H9 (cell line): ENCODE data around the gene LUZP2. TPM values are rescaled to one million over a fixed set of nuclear protein-coding genes. Genes with fewer than 3 reads are reported as not detected.

Experiments
- DNase-seq: peaks from one replicate; pipeline ENCODE4 v3.0.0-alpha.2; 2017
- H2AFZ ChIP-seq: one replicate; pipeline ENCODE4 v1.6.1; 2013; ENCODE audit warnings: mild to moderate bottlenecking, low read length, control low read depth, moderate library complexity
- H2AK5ac ChIP-seq: 2 replicates; pipeline ENCODE4 v1.6.1; 2013; ENCODE audit warnings: low read length, control low read depth, mixed read lengths; ENCODE audit not compliant: insufficient read length
- H2BK120ac ChIP-seq: one replicate; pipeline ENCODE4 v1.6.1; 2013; ENCODE audit warnings: low read depth, mild to moderate bottlenecking, low read length, control low read depth, inconsistent platforms; ENCODE audit not compliant: poor library complexity, severe bottlenecking
- H2BK12ac ChIP-seq: 2 replicates; pipeline ENCODE4 v1.6.1; 2013; ENCODE audit warnings: low read length, control low read depth, mixed read lengths, low read depth; ENCODE audit not compliant: insufficient read length
- H2BK15ac ChIP-seq: 2 replicates; pipeline ENCODE4 v1.6.1; 2013; ENCODE audit warnings: low read depth, low read length, control low read depth
- H2BK20ac ChIP-seq: one replicate; pipeline ENCODE4 v1.6.1; 2013; ENCODE audit warnings: low read depth, mild to moderate bottlenecking, low read length, control low read depth, inconsistent platforms; ENCODE audit not compliant: poor library complexity, severe bottlenecking
- H2BK5ac ChIP-seq: 2 replicates; pipeline ENCODE4 v1.6.1; 2013; ENCODE audit warnings: low read length, control low read depth, mixed read lengths; ENCODE audit not compliant: insufficient read length
- H3K14ac ChIP-seq: 2 replicates; pipeline ENCODE4 v1.6.1; 2013; ENCODE audit warnings: low read length, control low read depth; ENCODE audit not compliant: insufficient read depth
- H3K18ac ChIP-seq: 2 replicates; pipeline ENCODE4 v1.6.1; 2013; ENCODE audit warnings: low read depth, mild to moderate bottlenecking, mixed read lengths, low read length, control low read depth; ENCODE audit not compliant: insufficient read length
- H3K23ac ChIP-seq: 2 replicates; pipeline ENCODE4 v1.6.1; 2013; ENCODE audit warnings: low read length, control low read depth, mixed read lengths, low read depth; ENCODE audit not compliant: insufficient read length
- H3K23me2 ChIP-seq: 2 replicates; pipeline ENCODE4 v1.6.1; 2013; ENCODE audit warnings: low read depth, mild to moderate bottlenecking, mixed read lengths, low read length, control low read depth; ENCODE audit not compliant: insufficient read length, poor library complexity, severe bottlenecking
- H3K27ac ChIP-seq: 2 replicates; pipeline ENCODE4 v1.5.1; 2013; ENCODE audit warnings: low read length, control low read depth, mixed read lengths, low read depth; ENCODE audit not compliant: insufficient read length
- H3K27me3 ChIP-seq: 2 replicates; pipeline ENCODE4 v1.6.1; 2013; ENCODE audit warnings: low read length, control low read depth, inconsistent platforms; ENCODE audit not compliant: insufficient read depth
- H3K4ac ChIP-seq: 2 replicates; pipeline ENCODE4 v1.6.1; 2013; ENCODE audit warnings: low read depth, mild to moderate bottlenecking, control low read depth, inconsistent platforms, low read length, moderate library complexity
- H3K4me1 ChIP-seq: 2 replicates; pipeline ENCODE4 v1.6.1; 2013; ENCODE audit warnings: low read length, control low read depth, inconsistent platforms; ENCODE audit not compliant: insufficient read depth
- H3K4me2 ChIP-seq: 2 replicates; pipeline ENCODE4 v1.6.1; 2013; ENCODE audit warnings: low read length, control low read depth, mixed read lengths; ENCODE audit not compliant: insufficient read length, insufficient read depth
- H3K56ac ChIP-seq: 2 replicates; pipeline ENCODE4 v1.6.1; 2013; ENCODE audit warnings: low read depth, mild to moderate bottlenecking, mixed read lengths, low read length, control low read depth; ENCODE audit not compliant: insufficient read length
- H3K79me1 ChIP-seq: 2 replicates; pipeline ENCODE4 v1.6.1; 2013; ENCODE audit warnings: low read depth, mild to moderate bottlenecking, moderate library complexity, low read length, control low read depth, inconsistent platforms; ENCODE audit not compliant: insufficient read depth, poor library complexity, severe bottlenecking
- H3K79me2 ChIP-seq: 2 replicates; pipeline ENCODE4 v1.6.1; 2013; ENCODE audit warnings: low read length, control low read depth, inconsistent platforms; ENCODE audit not compliant: insufficient read depth
- H3K9ac ChIP-seq: 2 replicates; pipeline ENCODE4 v1.6.1; 2013; ENCODE audit warnings: low read length, control low read depth, mixed read lengths; ENCODE audit not compliant: insufficient read length; ENCODE audit errors: extremely low read depth
- H3K9me3 ChIP-seq: one replicate; pipeline ENCODE4 v1.6.1; 2013; ENCODE audit warnings: low read depth, low read length, inconsistent platforms; ENCODE audit not compliant: control insufficient read depth
- H3T11ph ChIP-seq: one replicate; pipeline ENCODE4 v1.6.1; 2013; ENCODE audit warnings: mild to moderate bottlenecking, low read length, control low read depth, inconsistent platforms
- H4K20me1 ChIP-seq: one replicate; pipeline ENCODE4 v1.6.1; 2013; ENCODE audit not compliant: control insufficient read depth, insufficient read length, insufficient read depth
- H4K5ac ChIP-seq: 2 replicates; pipeline ENCODE4 v1.6.1; 2013; ENCODE audit warnings: low read depth, mild to moderate bottlenecking, mixed read lengths, low read length, control low read depth; ENCODE audit not compliant: insufficient read length
- H4K8ac ChIP-seq: replicated peaks from 2 replicates; pipeline ENCODE4 v1.6.1; 2013; ENCODE audit warnings: low read length, control low read depth, mixed read lengths, low read depth; ENCODE audit not compliant: insufficient read length
- H4K91ac ChIP-seq: 2 replicates; pipeline ENCODE4 v1.6.1; 2013; ENCODE audit warnings: low read depth, mild to moderate bottlenecking, moderate library complexity, mixed read lengths, low read length, control low read depth; ENCODE audit not compliant: insufficient read length
- H3K27ac Mint-ChIP-seq, 3 experiments: 2 replicates in 2 of 3; 3 replicates in 1 of 3; pipeline ENCODE4 v1.8.0; 2020 to 2021; ENCODE audit warnings: mixed read lengths in 3 of 3, mild to moderate bottlenecking in 1 of 3, moderate library complexity in 1 of 3
- H3K27me3 Mint-ChIP-seq: 2 replicates; pipeline ENCODE4 v1.8.0; 2021; ENCODE audit warnings: low read depth, mild to moderate bottlenecking, moderate library complexity, mixed read lengths
- H3K36me3 Mint-ChIP-seq, 3 experiments: 2 replicates in 2 of 3; 3 replicates in 1 of 3; pipeline ENCODE4 v1.8.0; 2020 to 2021; ENCODE audit warnings: low read depth in 3 of 3, mixed read lengths in 3 of 3; ENCODE audit not compliant: insufficient read depth in 1 of 3
- H3K4me1 Mint-ChIP-seq, 2 experiments: 2 replicates each; pipeline ENCODE4 v1.8.0; 2020; ENCODE audit warnings: mixed read lengths in 2 of 2
- H3K4me3 Mint-ChIP-seq, 2 experiments: 2 replicates in 1 of 2; 3 replicates in 1 of 2; pipeline ENCODE4 v1.8.0; 2020 to 2021; ENCODE audit warnings: mild to moderate bottlenecking in 2 of 2, mixed read lengths in 2 of 2, moderate library complexity in 1 of 2
- H3K9me3 Mint-ChIP-seq, 2 experiments: 2 replicates in 1 of 2; 3 replicates in 1 of 2; pipeline ENCODE4 v1.8.0; 2020; ENCODE audit warnings: mild to moderate bottlenecking in 2 of 2, mixed read lengths in 2 of 2, moderate library complexity in 1 of 2
- CTCF ChIP-seq: fragments of 200-600 bp; sonication (generic); conservative IDR thresholded peaks from 3 replicates; pipeline ENCODE4 v1.8.0; 2021; ENCODE audit warnings: antibody characterized with exemption, mild to moderate bottlenecking
- WGBS: extraction: QIAGEN DNeasy Blood & Tissue Kit; methylation state at CpG from one replicate; pipeline ENCODE4 v1.1.7; 2013; ENCODE audit warnings: missing lambda C conversion rate, low lambda C conversion rate, mixed read lengths; ENCODE audit not compliant: insufficient read length; ENCODE audit errors: extremely low coverage; 5-methylcytosine and 5-hydroxymethylcytosine counted together
- total RNA-seq: library from RNA; stranded (reverse); gene quantifications from 2 replicates; pipeline ENCODE4 v1.2.1, GENCODE V29; 2021

The LUZP2 gene
- total RNA-seq, 1 experiment from 2014 or later, result 25.4 TPM

GRCh38 chr11:24767411-24767810 lies 270.6 kb downstream of the LUZP2 start:
- Histone ChIP-seq H2BK120ac (no peak overlapping the region), H3K23ac (no peak overlapping the region), H3K79me2 (no peaks in the 10 kb centered on the region), H4K20me1 (no peaks in the 10 kb centered on the region), H3T11ph (no peak overlapping the region), H2BK20ac (no peak overlapping the region), H4K5ac (no peak overlapping the region), H4K8ac (no peak overlapping the region), H2BK5ac (no peak overlapping the region), H3K79me1 (no peaks in the 10 kb centered on the region), H4K91ac (no peak overlapping the region), H3K9ac (no peak overlapping the region), H3K14ac (no peak overlapping the region), H3K4me1 (no peaks in the 10 kb centered on the region; the same call in 1 of the 2 replicates), H3K27ac (no peak overlapping the region), H2BK15ac (no peak overlapping the region), H3K23me2 (no peaks in the 10 kb centered on the region), H3K27me3 (no peaks in the 10 kb centered on the region), H3K4me2 (no peak overlapping the region), H2AK5ac (no peak overlapping the region), H2AFZ (no peak overlapping the region), H3K9me3 (no peaks in the 10 kb centered on the region), H3K56ac (no peak overlapping the region), H3K4ac (no peak overlapping the region), H3K18ac (no peak overlapping the region), H2BK12ac (no peak overlapping the region)
- DNase-seq, result no peak
- Mint-ChIP-seq H3K27me3 (no peaks in the 10 kb centered on the region), H3K4me1 (no peaks in the 10 kb centered on the region; a peak in 1 of 4 replicates), H3K36me3 (peaks cover 0 to 1% (median 0%) of the 10 kb centered on the region in 3 experiments; a peak in 1 of 7 replicates), H3K9me3 (no peaks in the 10 kb centered on the region), H3K4me3 (no peak overlapping the region), H3K27ac (no peak overlapping the region)
- no peak for TF ChIP-seq CTCF
- WGBS, result no CpG with 5 or more reads among the region's 3 CpGs
